Upper lobe of left lung (tissue), 4 donors: ENCODE results near the gene LRP8.

Experiments
- POLR2AphosphoS5 ChIP-seq, 2 donors: sonication (generic); formaldehyde crosslinking; IDR thresholded peaks; one replicate each; pipeline ENCODE4 v1.5.1; 2017; ENCODE audit warnings: antibody characterized with exemption in 2 of 2
- TF ChIP-seq, protein P1 (sequence below), 6 experiments: fragments of 450-650 bp in 4 of 6; fragments of 200-600 bp in 2 of 6; sonication (generic) in 2 of 6; IDR thresholded peaks; one replicate each; pipeline ENCODE4 v1.5.1; 2016 to 2019; ENCODE audit warnings: antibody characterized with exemption in 6 of 6

- no peak for TF ChIP-seq POLR2AphosphoS5 (IDR thresholded peaks at IDR 0.05)
- TF ChIP-seq, protein P1, sequence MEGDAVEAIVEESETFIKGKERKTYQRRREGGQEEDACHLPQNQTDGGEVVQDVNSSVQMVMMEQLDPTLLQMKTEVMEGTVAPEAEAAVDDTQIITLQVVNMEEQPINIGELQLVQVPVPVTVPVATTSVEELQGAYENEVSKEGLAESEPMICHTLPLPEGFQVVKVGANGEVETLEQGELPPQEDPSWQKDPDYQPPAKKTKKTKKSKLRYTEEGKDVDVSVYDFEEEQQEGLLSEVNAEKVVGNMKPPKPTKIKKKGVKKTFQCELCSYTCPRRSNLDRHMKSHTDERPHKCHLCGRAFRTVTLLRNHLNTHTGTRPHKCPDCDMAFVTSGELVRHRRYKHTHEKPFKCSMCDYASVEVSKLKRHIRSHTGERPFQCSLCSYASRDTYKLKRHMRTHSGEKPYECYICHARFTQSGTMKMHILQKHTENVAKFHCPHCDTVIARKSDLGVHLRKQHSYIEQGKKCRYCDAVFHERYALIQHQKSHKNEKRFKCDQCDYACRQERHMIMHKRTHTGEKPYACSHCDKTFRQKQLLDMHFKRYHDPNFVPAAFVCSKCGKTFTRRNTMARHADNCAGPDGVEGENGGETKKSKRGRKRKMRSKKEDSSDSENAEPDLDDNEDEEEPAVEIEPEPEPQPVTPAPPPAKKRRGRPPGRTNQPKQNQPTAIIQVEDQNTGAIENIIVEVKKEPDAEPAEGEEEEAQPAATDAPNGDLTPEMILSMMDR (IDR thresholded peaks at IDR 0.05): no peak
Observed at GRCh38 chr1:53336146-53336545, 8.3 kb upstream of the LRP8 start.
